DMS53 (cell line): Measurements from ENCODE around the gene ADAMTS17.
A peak's percentile ranks its signal among the peaks of the same experiment; 100 is the strongest.

Experiments used
- DNase-seq: peaks from one replicate; lab custom pipeline; 2025; lab: John Stamatoyannopoulos, UW

ADAMTS17 gene

GRCh38 chr15:100341750-100342560 lies at the start of gene ADAMTS17:
ADAMTS17 (minus strand) TSS chr15:100341975; CDS start chr15:100341899, 76 bp downstream.
- DNase-seq, result peak; percentile 97

- no peak for DNase-seq
Measured at GRCh38 chr15:100385300-100386050, 43.7 kb upstream of the ADAMTS17 start.

- no peak for DNase-seq
Measured at GRCh38 chr15:100384108-100384410, 42.3 kb upstream of the ADAMTS17 start.

GRCh38 chr15:100383302-100384107 lies 41.7 kb upstream of the ADAMTS17 start:
- DNase-seq, result peak; percentile 85

GRCh38 chr15:100373942-100374341 lies 32.2 kb upstream of the ADAMTS17 start:
- peak; percentile 14 for DNase-seq

- DNase-seq, result peak; percentile 21
Measured at GRCh38 chr15:100373120-100373896, 31.5 kb upstream of the ADAMTS17 start.

GRCh38 chr15:100372739-100373119 lies 31.0 kb upstream of the ADAMTS17 start:
- DNase-seq, result no peak

GRCh38 chr15:100355342-100355741 lies 13.6 kb upstream of the ADAMTS17 start:
- DNase-seq, result no peak

GRCh38 chr15:100353449-100353848 lies 11.7 kb upstream of the ADAMTS17 start:
- no peak for DNase-seq

- peak; percentile 86 for DNase-seq
Measured at GRCh38 chr15:100350434-100351226, 8.9 kb upstream of the ADAMTS17 start.

GRCh38 chr15:100349696-100350433 lies 8.1 kb upstream of the ADAMTS17 start:
- DNase-seq, result peak; percentile 91

- DNase-seq, result no peak
Measured at GRCh38 chr15:100349321-100349695, 7.5 kb upstream of the ADAMTS17 start.

- no peak for DNase-seq
Measured at GRCh38 chr15:100348578-100348977, 6.8 kb upstream of the ADAMTS17 start.

GRCh38 chr15:100346866-100347512 lies 5.2 kb upstream of the ADAMTS17 start:
- peak; percentile 5 for DNase-seq

- DNase-seq, result no peak
Measured at GRCh38 chr15:100345438-100345837, 3.7 kb upstream of the ADAMTS17 start.

GRCh38 chr15:100343251-100343650 lies 1.5 kb upstream of the ADAMTS17 start:
- DNase-seq, result no peak

- DNase-seq, result peak; percentile 75
Measured at GRCh38 chr15:100341239-100341749, 481 bp downstream of the ADAMTS17 start.

- peak; percentile 75 for DNase-seq
Measured at GRCh38 chr15:100340721-100341238, 995 bp downstream of the ADAMTS17 start.

GRCh38 chr15:100339999-100340398 lies 1.8 kb downstream of the ADAMTS17 start:
- DNase-seq, result no peak
